ENCODE measurements around the gene HBG2. TPM values are rescaled to one million over a fixed set of nuclear protein-coding genes. Genes with fewer than 3 reads are reported as not detected.

The HBG2 gene
- total RNA-seq, 1 donor from 2014 or later: not detected

GRCh38 chr11:5226732-5227310 lies 27.8 kb downstream of the HBG2 start, which contains the start of gene HBB:
Gene HBB (minus strand): TSS chr11:5227071. CDS start chr11:5227021, 50 bp downstream.
- Mint-ChIP-seq H3K4me3 (ENCODE audit: unreplicated experiment) (no peak within 1 kb of the TSS), H3K36me3 (ENCODE audit: unreplicated experiment) (no peaks in the 10 kb centered on the region), H3K27ac (ENCODE audit: unreplicated experiment) (no peak within 1 kb of the TSS), H3K27me3 (ENCODE audit: unreplicated experiment) (no peaks in the 10 kb centered on the region), H3K9me3 (ENCODE audit: unreplicated experiment) (peaks cover 3% of the 10 kb centered on the region), H3K4me1 (ENCODE audit: low read depth, unreplicated experiment) (no peaks in the 10 kb centered on the region)
- no peak for DNase-seq
- TF ChIP-seq, protein P1, sequence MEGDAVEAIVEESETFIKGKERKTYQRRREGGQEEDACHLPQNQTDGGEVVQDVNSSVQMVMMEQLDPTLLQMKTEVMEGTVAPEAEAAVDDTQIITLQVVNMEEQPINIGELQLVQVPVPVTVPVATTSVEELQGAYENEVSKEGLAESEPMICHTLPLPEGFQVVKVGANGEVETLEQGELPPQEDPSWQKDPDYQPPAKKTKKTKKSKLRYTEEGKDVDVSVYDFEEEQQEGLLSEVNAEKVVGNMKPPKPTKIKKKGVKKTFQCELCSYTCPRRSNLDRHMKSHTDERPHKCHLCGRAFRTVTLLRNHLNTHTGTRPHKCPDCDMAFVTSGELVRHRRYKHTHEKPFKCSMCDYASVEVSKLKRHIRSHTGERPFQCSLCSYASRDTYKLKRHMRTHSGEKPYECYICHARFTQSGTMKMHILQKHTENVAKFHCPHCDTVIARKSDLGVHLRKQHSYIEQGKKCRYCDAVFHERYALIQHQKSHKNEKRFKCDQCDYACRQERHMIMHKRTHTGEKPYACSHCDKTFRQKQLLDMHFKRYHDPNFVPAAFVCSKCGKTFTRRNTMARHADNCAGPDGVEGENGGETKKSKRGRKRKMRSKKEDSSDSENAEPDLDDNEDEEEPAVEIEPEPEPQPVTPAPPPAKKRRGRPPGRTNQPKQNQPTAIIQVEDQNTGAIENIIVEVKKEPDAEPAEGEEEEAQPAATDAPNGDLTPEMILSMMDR (IDR thresholded peaks at IDR 0.05; ENCODE audit: partially characterized antibody, unreplicated experiment): no peak

DNA sequence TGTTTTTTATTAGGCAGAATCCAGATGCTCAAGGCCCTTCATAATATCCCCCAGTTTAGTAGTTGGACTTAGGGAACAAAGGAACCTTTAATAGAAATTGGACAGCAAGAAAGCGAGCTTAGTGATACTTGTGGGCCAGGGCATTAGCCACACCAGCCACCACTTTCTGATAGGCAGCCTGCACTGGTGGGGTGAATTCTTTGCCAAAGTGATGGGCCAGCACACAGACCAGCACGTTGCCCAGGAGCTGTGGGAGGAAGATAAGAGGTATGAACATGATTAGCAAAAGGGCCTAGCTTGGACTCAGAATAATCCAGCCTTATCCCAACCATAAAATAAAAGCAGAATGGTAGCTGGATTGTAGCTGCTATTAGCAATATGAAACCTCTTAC lies 29.1 kb downstream of the HBG2 start:
- H3K4me1 Mint-ChIP-seq (ENCODE audit: low read depth, unreplicated experiment): no peaks in the 10 kb centered on the region
- no peak overlapping the region for H3K27ac Mint-ChIP-seq (ENCODE audit: unreplicated experiment)

DNA sequence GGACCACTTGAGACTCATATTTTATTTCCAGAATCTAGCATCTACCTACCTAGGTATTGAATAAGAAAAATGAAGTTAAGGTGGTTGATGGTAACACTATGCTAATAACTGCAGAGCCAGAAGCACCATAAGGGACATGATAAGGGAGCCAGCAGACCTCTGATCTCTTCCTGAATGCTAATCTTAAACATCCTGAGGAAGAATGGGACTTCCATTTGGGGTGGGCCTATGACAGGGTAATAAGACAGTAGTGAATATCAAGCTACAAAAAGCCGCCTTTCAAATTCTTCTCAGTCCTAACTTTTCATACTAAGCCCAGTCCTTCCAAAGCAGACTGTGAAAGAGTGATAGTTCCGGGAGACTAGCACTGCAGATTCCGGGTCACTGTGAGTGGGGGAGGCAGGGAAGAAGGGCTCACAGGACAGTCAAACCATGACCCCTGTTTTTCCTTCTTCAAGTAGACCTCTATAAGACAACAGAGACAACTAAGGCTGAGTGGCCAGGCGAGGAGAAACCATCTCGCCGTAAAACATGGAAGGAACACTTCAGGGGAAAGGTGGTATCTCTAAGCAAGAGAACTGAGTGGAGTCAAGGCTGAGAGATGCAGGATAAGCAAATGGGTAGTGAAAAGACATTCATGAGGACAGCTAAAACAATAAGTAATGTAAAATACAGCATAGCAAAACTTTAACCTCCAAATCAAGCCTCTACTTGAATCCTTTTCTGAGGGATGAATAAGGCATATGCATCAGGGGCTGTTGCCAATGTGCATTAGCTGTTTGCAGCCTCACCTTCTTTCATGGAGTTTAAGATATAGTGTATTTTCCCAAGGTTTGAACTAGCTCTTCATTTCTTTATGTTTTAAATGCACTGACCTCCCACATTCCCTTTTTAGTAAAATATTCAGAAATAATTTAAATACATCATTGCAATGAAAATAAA lies 29.8 kb downstream of the HBG2 start:
- Mint-ChIP-seq H3K4me3 (ENCODE audit: unreplicated experiment) (no peak overlapping the region), H3K4me1 (ENCODE audit: low read depth, unreplicated experiment) (no peaks in the 10 kb centered on the region), H3K36me3 (ENCODE audit: unreplicated experiment) (no peaks in the 10 kb centered on the region), H3K27me3 (ENCODE audit: unreplicated experiment) (no peaks in the 10 kb centered on the region), H3K9me3 (ENCODE audit: unreplicated experiment) (peaks cover 5% of the 10 kb centered on the region), H3K27ac (ENCODE audit: unreplicated experiment) (no peak overlapping the region)
- TF ChIP-seq, protein P1 (IDR thresholded peaks at IDR 0.05; ENCODE audit: partially characterized antibody, unreplicated experiment): no peak
- DNase-seq: no peak

More for the DNA sequence above, 29.1 kb downstream of the HBG2 start:
- TF ChIP-seq, protein P1 (IDR thresholded peaks at IDR 0.05; ENCODE audit: partially characterized antibody, unreplicated experiment): no peak
- Mint-ChIP-seq H3K4me3 (ENCODE audit: unreplicated experiment) (no peak overlapping the region), H3K27me3 (ENCODE audit: unreplicated experiment) (no peaks in the 10 kb centered on the region), H3K9me3 (ENCODE audit: unreplicated experiment) (peaks cover 3% of the 10 kb centered on the region), H3K36me3 (ENCODE audit: unreplicated experiment) (no peaks in the 10 kb centered on the region)
- DNase-seq: no peak

- H3K36me3 Mint-ChIP-seq (ENCODE audit: unreplicated experiment): no peaks in the 10 kb centered on the region
- no peak overlapping the region for H3K4me3 Mint-ChIP-seq (ENCODE audit: unreplicated experiment)
- no peaks in the 10 kb centered on the region for H3K4me1 Mint-ChIP-seq (ENCODE audit: low read depth, unreplicated experiment)
- TF ChIP-seq, protein P1 (IDR thresholded peaks at IDR 0.05; ENCODE audit: partially characterized antibody, unreplicated experiment): no peak
- H3K27me3 Mint-ChIP-seq (ENCODE audit: unreplicated experiment): peaks cover 3% of the 10 kb centered on the region
- H3K9me3 Mint-ChIP-seq (ENCODE audit: unreplicated experiment): peaks cover 5% of the 10 kb centered on the region
- H3K27ac Mint-ChIP-seq (ENCODE audit: unreplicated experiment): no peak overlapping the region
- DNase-seq: no peak
Measured at GRCh38 chr11:5223686-5224085, 30.9 kb downstream of the HBG2 start.

DNA sequence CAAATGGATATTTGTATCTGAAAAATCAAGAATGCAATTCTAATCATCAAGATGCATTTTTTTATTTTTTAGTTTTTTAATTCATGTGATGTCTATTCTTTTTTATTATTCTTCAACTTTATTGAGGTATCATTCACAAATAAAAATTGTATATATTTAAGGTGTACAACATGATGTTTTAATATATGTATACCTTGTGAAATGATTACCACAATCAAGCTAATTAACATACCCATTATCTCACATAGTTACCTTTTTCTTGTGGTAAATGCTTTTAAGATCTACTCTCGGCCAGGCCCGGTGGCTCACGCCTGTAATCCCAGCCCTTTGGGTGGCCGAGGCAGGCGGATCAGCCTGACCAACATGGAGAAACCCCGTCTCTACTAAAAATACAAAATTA lies 31.4 kb downstream of the HBG2 start:
- H3K4me1 Mint-ChIP-seq (ENCODE audit: low read depth, unreplicated experiment): no peaks in the 10 kb centered on the region
- no peak for DNase-seq
- no peaks in the 10 kb centered on the region for H3K36me3 Mint-ChIP-seq (ENCODE audit: unreplicated experiment)
- TF ChIP-seq, protein P1 (IDR thresholded peaks at IDR 0.05; ENCODE audit: partially characterized antibody, unreplicated experiment): no peak
- H3K9me3 Mint-ChIP-seq (ENCODE audit: unreplicated experiment): peaks cover 5% of the 10 kb centered on the region
- H3K27me3 Mint-ChIP-seq (ENCODE audit: unreplicated experiment): peaks cover 4% of the 10 kb centered on the region
- H3K4me3 Mint-ChIP-seq (ENCODE audit: unreplicated experiment): no peak overlapping the region
- H3K27ac Mint-ChIP-seq (ENCODE audit: unreplicated experiment): no peak overlapping the region

Data from glutamatergic neuron (in vitro differentiated cells).